Ishikawa (cell line): ENCODE results near the gene RSPH9.

Source experiments
- CEBPB ChIP-seq: IDR thresholded peaks from 2 replicates; pipeline ENCODE4 v1.6.1; 2012
- CREB1 ChIP-seq: IDR thresholded peaks from 2 replicates; pipeline ENCODE4 v1.6.1; 2012; ENCODE audit warnings: low read depth
- EGR1 ChIP-seq: IDR thresholded peaks from 2 replicates; pipeline ENCODE4 v1.6.1; 2012
- EP300 ChIP-seq: IDR thresholded peaks from 2 replicates; pipeline ENCODE4 v1.6.1; 2012; ENCODE audit warnings: borderline replicate concordance
- FOXM1 ChIP-seq: IDR thresholded peaks from 2 replicates; pipeline ENCODE4 v1.6.1; 2012; ENCODE audit warnings: low read depth, borderline replicate concordance
- MAX ChIP-seq: IDR thresholded peaks from 2 replicates; pipeline ENCODE4 v1.6.1; 2012
- NFIC ChIP-seq: IDR thresholded peaks from 2 replicates; pipeline ENCODE4 v1.6.1; 2012
- RAD21 ChIP-seq: IDR thresholded peaks from 2 replicates; pipeline ENCODE4 v1.6.1; 2012; ENCODE audit warnings: low read depth
- REST ChIP-seq: IDR thresholded peaks from 2 replicates; pipeline ENCODE4 v1.6.1; 2012; ENCODE audit warnings: low read depth, mild to moderate bottlenecking
- TAF1 ChIP-seq: IDR thresholded peaks from 2 replicates; pipeline ENCODE4 v1.6.1; 2012; ENCODE audit warnings: low read depth, mild to moderate bottlenecking
- TCF12 ChIP-seq: IDR thresholded peaks from 2 replicates; pipeline ENCODE4 v1.6.1; 2012; ENCODE audit warnings: low read depth
- TEAD4 ChIP-seq: IDR thresholded peaks from 2 replicates; pipeline ENCODE4 v1.6.1; 2012
- USF1 ChIP-seq: IDR thresholded peaks from 2 replicates; pipeline ENCODE4 v1.6.1; 2012
- YY1 ChIP-seq: IDR thresholded peaks from 2 replicates; pipeline ENCODE4 v1.6.1; 2012; ENCODE audit warnings: low read depth
- ZBTB7A ChIP-seq: IDR thresholded peaks from 2 replicates; pipeline ENCODE4 v1.6.1; 2012; ENCODE audit warnings: low read depth

The RSPH9 gene

GRCh38 chr6:43683708-43684455, 39.0 kb downstream of the RSPH9 start:
- TF ChIP-seq TEAD4, result no peak
- TF ChIP-seq FOXM1, result no peak
- no peak for TF ChIP-seq CREB1
- TF ChIP-seq EP300, result no peak
- no peak for TF ChIP-seq MAX
- no peak for TF ChIP-seq TCF12
- TF ChIP-seq YY1, result no peak
- no peak for TF ChIP-seq REST
- no peak for TF ChIP-seq TAF1
- TF ChIP-seq RAD21, result no peak
- no peak for TF ChIP-seq CEBPB
- TF ChIP-seq EGR1, result no peak
- TF ChIP-seq USF1, result no peak
- no peak for TF ChIP-seq ZBTB7A
- no peak for TF ChIP-seq NFIC

GRCh38 chr6:43687079-43687436, 42.2 kb downstream of the RSPH9 start:
- TF ChIP-seq TCF12 (no peak), RAD21 (no peak), CEBPB (no peak), MAX (no peak), FOXM1 (no peak), NFIC (no peak), USF1 (no peak), TAF1 (no peak), REST (no peak), CREB1 (no peak), ZBTB7A (no peak), YY1 (no peak), EGR1 (no peak), EP300 (no peak)

GRCh38 chr6:43687437-43688347, 42.9 kb downstream of the RSPH9 start, which contains the start of gene MRPS18A:
Gene MRPS18A (minus strand): TSS chr6:43687791. CDS start chr6:43687779, 12 bp downstream.
- TF ChIP-seq EGR1, result peak; percentile 67; the same call in 1 of the 2 replicates
- TF ChIP-seq ZBTB7A, result no peak
- no peak for TF ChIP-seq FOXM1
- no peak for TF ChIP-seq CEBPB
- TF ChIP-seq YY1, result peak; percentile 97
- TF ChIP-seq TCF12, result 0 out of 2 replicates have a peak, but pooled peaks have one; percentile 55
- TF ChIP-seq MAX, result peak; percentile 45
- 0 out of 2 replicates have a peak, but pooled peaks have one; percentile 11 for TF ChIP-seq NFIC
- no peak for TF ChIP-seq EP300
- TF ChIP-seq TEAD4, result peak; percentile 34; the same call in 1 of the 2 replicates
- TF ChIP-seq TAF1, result peak; percentile 96
- TF ChIP-seq USF1, result no peak
- no peak for TF ChIP-seq REST
